H9 (cell line): ENCODE data around the gene ZNF467. TPM values are rescaled to one million over a fixed set of nuclear protein-coding genes. Genes with fewer than 3 reads are reported as not detected.

Experiments used
- DNase-seq: peaks from one replicate; pipeline ENCODE4 v3.0.0-alpha.2; 2017
- H2AFZ ChIP-seq: one replicate; pipeline ENCODE4 v1.6.1; 2013; ENCODE audit warnings: mild to moderate bottlenecking, low read length, control low read depth, moderate library complexity
- H2AK5ac ChIP-seq: 2 replicates; pipeline ENCODE4 v1.6.1; 2013; ENCODE audit warnings: low read length, control low read depth, mixed read lengths; ENCODE audit not compliant: insufficient read length
- H2BK120ac ChIP-seq: one replicate; pipeline ENCODE4 v1.6.1; 2013; ENCODE audit warnings: low read depth, mild to moderate bottlenecking, low read length, control low read depth, inconsistent platforms; ENCODE audit not compliant: poor library complexity, severe bottlenecking
- H2BK12ac ChIP-seq: 2 replicates; pipeline ENCODE4 v1.6.1; 2013; ENCODE audit warnings: low read length, control low read depth, mixed read lengths, low read depth; ENCODE audit not compliant: insufficient read length
- H2BK15ac ChIP-seq: 2 replicates; pipeline ENCODE4 v1.6.1; 2013; ENCODE audit warnings: low read depth, low read length, control low read depth
- H2BK20ac ChIP-seq: one replicate; pipeline ENCODE4 v1.6.1; 2013; ENCODE audit warnings: low read depth, mild to moderate bottlenecking, low read length, control low read depth, inconsistent platforms; ENCODE audit not compliant: poor library complexity, severe bottlenecking
- H2BK5ac ChIP-seq: 2 replicates; pipeline ENCODE4 v1.6.1; 2013; ENCODE audit warnings: low read length, control low read depth, mixed read lengths; ENCODE audit not compliant: insufficient read length
- H3K14ac ChIP-seq: 2 replicates; pipeline ENCODE4 v1.6.1; 2013; ENCODE audit warnings: low read length, control low read depth; ENCODE audit not compliant: insufficient read depth
- H3K18ac ChIP-seq: 2 replicates; pipeline ENCODE4 v1.6.1; 2013; ENCODE audit warnings: low read depth, mild to moderate bottlenecking, mixed read lengths, low read length, control low read depth; ENCODE audit not compliant: insufficient read length
- H3K23ac ChIP-seq: 2 replicates; pipeline ENCODE4 v1.6.1; 2013; ENCODE audit warnings: low read length, control low read depth, mixed read lengths, low read depth; ENCODE audit not compliant: insufficient read length
- H3K23me2 ChIP-seq: 2 replicates; pipeline ENCODE4 v1.6.1; 2013; ENCODE audit warnings: low read depth, mild to moderate bottlenecking, mixed read lengths, low read length, control low read depth; ENCODE audit not compliant: insufficient read length, poor library complexity, severe bottlenecking
- H3K27ac ChIP-seq: 2 replicates; pipeline ENCODE4 v1.5.1; 2013; ENCODE audit warnings: low read length, control low read depth, mixed read lengths, low read depth; ENCODE audit not compliant: insufficient read length
- H3K27me3 ChIP-seq: 2 replicates; pipeline ENCODE4 v1.6.1; 2013; ENCODE audit warnings: low read length, control low read depth, inconsistent platforms; ENCODE audit not compliant: insufficient read depth
- H3K4ac ChIP-seq: 2 replicates; pipeline ENCODE4 v1.6.1; 2013; ENCODE audit warnings: low read depth, mild to moderate bottlenecking, control low read depth, inconsistent platforms, low read length, moderate library complexity
- H3K4me1 ChIP-seq: 2 replicates; pipeline ENCODE4 v1.6.1; 2013; ENCODE audit warnings: low read length, control low read depth, inconsistent platforms; ENCODE audit not compliant: insufficient read depth
- H3K4me2 ChIP-seq: 2 replicates; pipeline ENCODE4 v1.6.1; 2013; ENCODE audit warnings: low read length, control low read depth, mixed read lengths; ENCODE audit not compliant: insufficient read length, insufficient read depth
- H3K56ac ChIP-seq: 2 replicates; pipeline ENCODE4 v1.6.1; 2013; ENCODE audit warnings: low read depth, mild to moderate bottlenecking, mixed read lengths, low read length, control low read depth; ENCODE audit not compliant: insufficient read length
- H3K79me1 ChIP-seq: 2 replicates; pipeline ENCODE4 v1.6.1; 2013; ENCODE audit warnings: low read depth, mild to moderate bottlenecking, moderate library complexity, low read length, control low read depth, inconsistent platforms; ENCODE audit not compliant: insufficient read depth, poor library complexity, severe bottlenecking
- H3K79me2 ChIP-seq: 2 replicates; pipeline ENCODE4 v1.6.1; 2013; ENCODE audit warnings: low read length, control low read depth, inconsistent platforms; ENCODE audit not compliant: insufficient read depth
- H3K9ac ChIP-seq: 2 replicates; pipeline ENCODE4 v1.6.1; 2013; ENCODE audit warnings: low read length, control low read depth, mixed read lengths; ENCODE audit not compliant: insufficient read length; ENCODE audit errors: extremely low read depth
- H3K9me3 ChIP-seq: one replicate; pipeline ENCODE4 v1.6.1; 2013; ENCODE audit warnings: low read depth, low read length, inconsistent platforms; ENCODE audit not compliant: control insufficient read depth
- H3T11ph ChIP-seq: one replicate; pipeline ENCODE4 v1.6.1; 2013; ENCODE audit warnings: mild to moderate bottlenecking, low read length, control low read depth, inconsistent platforms
- H4K20me1 ChIP-seq: one replicate; pipeline ENCODE4 v1.6.1; 2013; ENCODE audit not compliant: control insufficient read depth, insufficient read length, insufficient read depth
- H4K5ac ChIP-seq: 2 replicates; pipeline ENCODE4 v1.6.1; 2013; ENCODE audit warnings: low read depth, mild to moderate bottlenecking, mixed read lengths, low read length, control low read depth; ENCODE audit not compliant: insufficient read length
- H4K8ac ChIP-seq: replicated peaks from 2 replicates; pipeline ENCODE4 v1.6.1; 2013; ENCODE audit warnings: low read length, control low read depth, mixed read lengths, low read depth; ENCODE audit not compliant: insufficient read length
- H4K91ac ChIP-seq: 2 replicates; pipeline ENCODE4 v1.6.1; 2013; ENCODE audit warnings: low read depth, mild to moderate bottlenecking, moderate library complexity, mixed read lengths, low read length, control low read depth; ENCODE audit not compliant: insufficient read length
- H3K27ac Mint-ChIP-seq, 3 experiments: 2 replicates in 2 of 3; 3 replicates in 1 of 3; pipeline ENCODE4 v1.8.0; 2020 to 2021; ENCODE audit warnings: mixed read lengths in 3 of 3, mild to moderate bottlenecking in 1 of 3, moderate library complexity in 1 of 3
- H3K27me3 Mint-ChIP-seq: 2 replicates; pipeline ENCODE4 v1.8.0; 2021; ENCODE audit warnings: low read depth, mild to moderate bottlenecking, moderate library complexity, mixed read lengths
- H3K36me3 Mint-ChIP-seq, 3 experiments: 2 replicates in 2 of 3; 3 replicates in 1 of 3; pipeline ENCODE4 v1.8.0; 2020 to 2021; ENCODE audit warnings: low read depth in 3 of 3, mixed read lengths in 3 of 3; ENCODE audit not compliant: insufficient read depth in 1 of 3
- H3K4me1 Mint-ChIP-seq, 2 experiments: 2 replicates each; pipeline ENCODE4 v1.8.0; 2020; ENCODE audit warnings: mixed read lengths in 2 of 2
- H3K4me3 Mint-ChIP-seq, 2 experiments: 2 replicates in 1 of 2; 3 replicates in 1 of 2; pipeline ENCODE4 v1.8.0; 2020 to 2021; ENCODE audit warnings: mild to moderate bottlenecking in 2 of 2, mixed read lengths in 2 of 2, moderate library complexity in 1 of 2
- H3K9me3 Mint-ChIP-seq, 2 experiments: 2 replicates in 1 of 2; 3 replicates in 1 of 2; pipeline ENCODE4 v1.8.0; 2020; ENCODE audit warnings: mild to moderate bottlenecking in 2 of 2, mixed read lengths in 2 of 2, moderate library complexity in 1 of 2
- WGBS: extraction: QIAGEN DNeasy Blood & Tissue Kit; methylation state at CpG from one replicate; pipeline ENCODE4 v1.1.7; 2013; ENCODE audit warnings: missing lambda C conversion rate, low lambda C conversion rate, mixed read lengths; ENCODE audit not compliant: insufficient read length; ENCODE audit errors: extremely low coverage; 5-methylcytosine and 5-hydroxymethylcytosine counted together
- total RNA-seq: library from RNA; stranded (reverse); gene quantifications from 2 replicates; pipeline ENCODE4 v1.2.1, GENCODE V29; 2021
- TF ChIP-seq, protein P1 (sequence below): fragments of 200-600 bp; sonication (generic); conservative IDR thresholded peaks from 3 replicates; pipeline ENCODE4 v1.8.0; 2021; ENCODE audit warnings: antibody characterized with exemption, mild to moderate bottlenecking

ZNF467 gene
- total RNA-seq, 1 experiment from 2014 or later: 0.31 TPM

DNA sequence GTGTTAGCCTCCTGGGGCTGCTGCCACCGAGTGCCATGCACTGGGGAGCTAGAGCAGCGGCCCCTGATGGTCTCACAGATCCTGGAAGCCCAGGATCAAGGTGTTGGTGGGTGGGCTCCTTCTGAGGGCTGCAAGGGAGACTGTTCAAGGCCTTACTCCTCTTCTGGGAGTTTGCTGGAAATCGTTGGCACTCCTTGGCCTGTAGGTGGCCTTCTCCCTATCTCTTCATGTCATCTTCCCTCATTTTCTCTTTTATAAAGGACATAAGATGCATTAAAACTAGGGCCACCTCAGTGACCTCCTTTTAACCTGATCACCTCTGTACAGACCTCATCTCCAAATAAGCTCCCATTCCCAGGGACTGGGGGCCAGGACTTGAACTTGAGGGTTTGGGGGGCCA, 37.8 kb upstream of the ZNF467 start:
- H3K9ac ChIP-seq: no peak overlapping the region
- H3K4me1 Mint-ChIP-seq: peaks cover 2 to 12% of the 10 kb centered on the region in 2 experiments; a peak in 2 of 4 replicates

More for the DNA sequence above, 37.8 kb upstream of the ZNF467 start:
- H2BK120ac ChIP-seq: no peak overlapping the region
- no peak overlapping the region for H4K5ac ChIP-seq
- H3K36me3 Mint-ChIP-seq: no peaks in the 10 kb centered on the region
- H2BK12ac ChIP-seq: no peak overlapping the region
- no peaks in the 10 kb centered on the region for H3K4me1 ChIP-seq
- H3K4me3 Mint-ChIP-seq: peak overlapping the region in 1 of 2 experiments; percentile 23; a peak in 1 of 5 replicates
- H2AK5ac ChIP-seq: no peak overlapping the region
- H3K56ac ChIP-seq: no peak overlapping the region
- no peaks in the 10 kb centered on the region for H4K20me1 ChIP-seq
- no peaks in the 10 kb centered on the region for H3K23me2 ChIP-seq
- no peak overlapping the region for H3K18ac ChIP-seq
- H3K4me2 ChIP-seq: no peak overlapping the region
- no peak overlapping the region for H3K27ac Mint-ChIP-seq
- no peak overlapping the region for H3K4ac ChIP-seq
- H3K27ac ChIP-seq: no peak overlapping the region
- H3K79me2 ChIP-seq: no peaks in the 10 kb centered on the region
- peaks cover 13% of the 10 kb centered on the region for H3K27me3 Mint-ChIP-seq
- H3K27me3 ChIP-seq: no peaks in the 10 kb centered on the region
- H2BK5ac ChIP-seq: no peak overlapping the region
- no peak overlapping the region for H2AFZ ChIP-seq
- WGBS: no CpG with 5 or more reads among the region's 3 CpGs
- no peak overlapping the region for H2BK15ac ChIP-seq
- no peaks in the 10 kb centered on the region for H3K9me3 Mint-ChIP-seq
- H2BK20ac ChIP-seq: no peak overlapping the region
- TF ChIP-seq, protein P1, sequence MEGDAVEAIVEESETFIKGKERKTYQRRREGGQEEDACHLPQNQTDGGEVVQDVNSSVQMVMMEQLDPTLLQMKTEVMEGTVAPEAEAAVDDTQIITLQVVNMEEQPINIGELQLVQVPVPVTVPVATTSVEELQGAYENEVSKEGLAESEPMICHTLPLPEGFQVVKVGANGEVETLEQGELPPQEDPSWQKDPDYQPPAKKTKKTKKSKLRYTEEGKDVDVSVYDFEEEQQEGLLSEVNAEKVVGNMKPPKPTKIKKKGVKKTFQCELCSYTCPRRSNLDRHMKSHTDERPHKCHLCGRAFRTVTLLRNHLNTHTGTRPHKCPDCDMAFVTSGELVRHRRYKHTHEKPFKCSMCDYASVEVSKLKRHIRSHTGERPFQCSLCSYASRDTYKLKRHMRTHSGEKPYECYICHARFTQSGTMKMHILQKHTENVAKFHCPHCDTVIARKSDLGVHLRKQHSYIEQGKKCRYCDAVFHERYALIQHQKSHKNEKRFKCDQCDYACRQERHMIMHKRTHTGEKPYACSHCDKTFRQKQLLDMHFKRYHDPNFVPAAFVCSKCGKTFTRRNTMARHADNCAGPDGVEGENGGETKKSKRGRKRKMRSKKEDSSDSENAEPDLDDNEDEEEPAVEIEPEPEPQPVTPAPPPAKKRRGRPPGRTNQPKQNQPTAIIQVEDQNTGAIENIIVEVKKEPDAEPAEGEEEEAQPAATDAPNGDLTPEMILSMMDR: peak; percentile 54
- no peak overlapping the region for H3K14ac ChIP-seq
- no peak overlapping the region for H3K23ac ChIP-seq
- no peak overlapping the region for H4K91ac ChIP-seq
- DNase-seq: no peak
- H3K9me3 ChIP-seq: no peaks in the 10 kb centered on the region
- H3T11ph ChIP-seq: no peak overlapping the region
- H3K79me1 ChIP-seq: no peaks in the 10 kb centered on the region
- H4K8ac ChIP-seq: no peak overlapping the region
